Effector CD8-positive, alpha-beta T cell (primary cell): ENCODE results near the gene TTLL8.
"Not testable (repeated sequence)": the region's sequence is repeated elsewhere in the genome, so short reads cannot be mapped to it uniquely, and the experiment has no call there.

Experiments used
- DNase-seq: peaks from one replicate; lab custom pipeline; 2025; lab: John Stamatoyannopoulos, UW
- total RNA-seq, 4 experiments: gene quantifications; one replicate each; lab custom pipeline; 2026; lab: John Stamatoyannopoulos, UW

Gene TTLL8
- 0 to 0.09 (median 0) reads per million in 4 experiments for total RNA-seq

DNA sequence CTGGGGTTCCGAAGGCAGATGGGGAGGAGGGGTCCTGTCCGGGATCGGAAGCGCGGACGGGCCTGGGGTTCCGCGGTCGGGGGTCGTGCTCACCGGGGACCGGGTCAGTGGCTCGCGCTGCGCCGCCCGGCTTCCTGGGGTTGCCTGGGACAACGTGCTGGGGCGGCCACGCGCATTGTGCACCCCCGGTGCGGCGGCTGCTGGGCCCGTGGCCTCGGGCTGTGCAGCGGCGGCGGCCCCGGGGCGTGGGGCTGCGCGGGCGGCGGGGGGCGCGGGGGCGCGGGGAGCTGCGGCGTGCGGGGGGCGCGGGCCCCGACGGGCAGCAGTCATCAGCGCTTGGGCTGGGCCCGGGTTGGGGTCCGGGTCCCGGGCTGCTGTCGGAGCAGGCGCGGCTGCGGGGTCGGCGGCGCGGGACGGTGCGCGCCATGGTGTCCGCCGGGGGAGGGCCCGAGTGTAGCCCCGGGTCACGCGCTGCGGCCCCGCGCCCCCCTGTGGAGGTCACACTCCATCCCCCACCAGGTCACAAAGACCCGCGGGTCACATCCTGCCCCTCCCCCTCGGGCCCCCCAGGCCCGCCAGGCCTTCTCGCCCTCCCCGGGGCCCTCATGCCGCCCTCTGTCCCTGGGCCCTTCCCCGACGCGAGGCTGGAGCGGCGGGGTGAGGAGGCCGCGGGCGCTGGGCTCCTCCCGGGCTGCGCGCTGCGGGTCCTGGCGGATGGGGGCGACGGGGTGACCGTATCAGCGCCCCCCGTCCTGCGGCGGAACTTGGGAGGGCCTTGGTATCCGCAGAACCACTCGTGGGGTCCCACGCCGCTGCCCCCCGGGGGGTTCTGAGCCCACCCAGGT lies at the start of gene TTLL8:
TTLL8 (minus strand) TSS at position 238 of the 845 bp plus-strand sequence.
- no peak for DNase-seq

DNA sequence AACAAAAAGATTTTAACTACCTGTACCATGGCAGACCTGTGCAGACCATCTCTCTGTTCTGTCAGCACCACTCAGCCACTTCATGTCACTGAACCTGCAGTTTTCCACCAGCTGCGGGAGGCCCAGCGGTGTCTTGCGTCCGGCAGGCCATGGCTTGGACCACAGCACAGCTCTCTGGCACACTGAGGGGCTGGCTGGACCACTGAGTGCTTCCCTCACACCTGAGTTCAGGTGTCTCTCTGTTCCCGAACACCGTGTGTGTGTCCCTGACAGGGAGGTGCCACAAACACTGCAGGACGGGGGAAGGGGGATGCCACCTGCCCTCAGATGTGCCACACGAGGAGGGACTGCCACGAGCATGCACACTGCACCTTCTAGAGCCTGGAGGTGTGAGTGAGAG lies 49.4 kb upstream of the TTLL8 start:
- no peak for DNase-seq

DNA sequence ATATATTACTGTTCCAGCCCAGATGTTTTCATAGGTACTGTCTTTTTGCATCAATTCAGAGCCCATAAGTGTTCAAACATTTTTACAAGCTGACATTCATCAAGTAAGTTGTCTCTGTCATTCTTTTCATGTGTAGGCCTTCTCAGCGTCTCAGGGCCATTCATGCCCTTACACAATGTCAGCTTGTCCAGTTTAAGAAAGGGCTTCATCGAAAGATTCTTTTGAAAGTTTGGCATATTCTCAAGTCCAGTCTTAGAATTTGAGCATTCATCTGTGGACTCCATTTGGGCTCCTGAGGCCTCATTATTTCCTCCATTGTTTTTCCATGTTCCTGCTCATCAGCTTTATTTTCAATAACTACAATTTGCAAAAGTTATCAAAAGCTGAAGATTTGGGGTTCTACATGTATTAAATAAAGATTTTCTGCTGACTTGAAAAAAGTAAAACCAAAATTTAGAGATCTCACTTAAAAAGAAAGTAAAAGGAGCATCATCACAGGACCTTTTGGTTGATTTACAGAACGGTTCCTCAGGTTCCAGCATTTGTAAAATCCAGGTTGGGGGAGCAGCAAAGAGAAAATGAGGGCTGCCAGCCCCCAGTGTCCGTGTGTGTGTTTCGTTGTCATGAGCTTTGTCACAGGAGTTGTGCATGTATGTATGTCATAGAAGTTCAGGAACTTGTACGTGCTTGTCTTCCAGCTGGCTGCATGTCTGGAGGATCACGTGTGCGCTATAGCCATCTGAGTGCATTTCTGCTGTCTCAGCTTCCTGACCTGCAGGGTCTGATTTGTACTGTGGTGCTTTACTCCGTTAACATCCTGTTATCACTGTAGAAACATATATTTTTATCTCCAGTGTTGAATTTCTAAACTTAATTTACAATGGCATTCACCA lies 47.4 kb upstream of the TTLL8 start:
- no peak for DNase-seq

DNA sequence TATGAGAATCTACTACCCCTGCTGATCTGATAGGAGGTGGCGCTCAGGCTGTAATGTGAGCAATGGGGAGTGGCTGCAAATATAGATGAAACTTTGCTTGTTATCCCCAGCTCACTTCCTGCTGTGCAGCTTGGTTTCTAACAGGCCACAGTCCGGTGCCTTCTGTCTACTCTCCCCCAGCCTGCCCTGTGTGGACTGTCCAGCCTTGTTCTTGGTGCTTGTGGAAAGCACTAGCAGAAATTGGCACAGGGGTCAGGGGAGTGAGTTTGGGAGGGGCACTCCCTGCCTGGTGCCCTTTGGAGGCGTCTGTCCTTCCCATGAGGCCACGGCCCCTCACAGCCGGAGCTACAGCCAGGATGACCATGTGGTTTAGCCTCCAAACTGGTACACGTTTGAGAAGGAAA lies 46.0 kb upstream of the TTLL8 start:
- no peak for DNase-seq

DNA sequence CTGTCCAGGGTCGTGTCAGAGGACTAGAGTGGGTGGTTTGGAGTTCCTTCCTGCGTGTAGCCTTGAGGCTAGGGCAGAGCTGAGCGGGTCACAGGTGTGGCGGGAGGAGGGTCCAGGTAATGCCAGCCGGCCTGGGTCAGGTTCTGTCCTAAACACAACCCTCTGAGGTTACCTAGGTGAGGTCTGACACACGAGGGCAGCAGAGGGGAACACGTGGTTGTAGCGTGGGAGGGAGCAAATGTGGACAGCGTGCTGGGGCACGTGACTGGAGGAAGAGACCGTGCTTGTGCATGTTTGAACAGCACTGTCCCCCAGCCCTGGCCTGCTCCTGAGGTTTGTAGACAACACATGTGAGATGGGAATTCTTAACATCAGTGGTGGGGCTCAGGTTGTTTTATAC lies 44.8 kb upstream of the TTLL8 start:
- no peak for DNase-seq

DNA sequence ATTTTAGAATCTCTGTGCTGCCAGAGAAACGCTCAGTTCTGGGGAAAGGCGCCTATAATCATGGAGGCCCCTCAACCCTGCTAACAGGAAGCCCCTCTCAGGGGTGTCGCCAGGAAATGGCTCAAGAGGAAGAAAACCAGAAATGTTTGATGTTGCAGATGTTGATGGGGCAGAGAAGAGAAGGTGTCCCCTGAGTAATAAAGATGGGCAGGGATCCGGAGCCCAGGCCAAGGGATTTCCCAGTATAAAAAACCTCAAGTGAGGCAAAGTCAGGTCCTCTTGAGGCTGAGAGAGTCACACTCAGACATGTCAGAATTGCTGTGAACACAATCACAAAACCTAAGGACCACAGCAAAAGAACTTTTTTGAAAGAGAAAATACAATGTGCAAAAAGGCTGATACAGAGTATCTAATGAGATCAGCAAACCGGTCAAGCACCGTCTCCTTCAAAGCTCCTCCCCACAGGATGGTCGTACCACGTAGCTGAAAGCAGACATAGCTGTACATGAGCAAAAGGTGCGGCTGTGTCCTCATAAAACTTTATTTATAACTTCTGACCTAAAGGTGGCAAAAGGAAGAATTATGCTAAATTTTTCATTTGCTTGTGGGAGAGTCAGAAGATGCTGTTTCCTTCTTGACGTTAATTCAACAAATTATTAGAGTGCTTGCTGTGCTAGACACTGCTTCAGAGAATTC lies 43.9 kb upstream of the TTLL8 start:
- DNase-seq: no peak

DNA sequence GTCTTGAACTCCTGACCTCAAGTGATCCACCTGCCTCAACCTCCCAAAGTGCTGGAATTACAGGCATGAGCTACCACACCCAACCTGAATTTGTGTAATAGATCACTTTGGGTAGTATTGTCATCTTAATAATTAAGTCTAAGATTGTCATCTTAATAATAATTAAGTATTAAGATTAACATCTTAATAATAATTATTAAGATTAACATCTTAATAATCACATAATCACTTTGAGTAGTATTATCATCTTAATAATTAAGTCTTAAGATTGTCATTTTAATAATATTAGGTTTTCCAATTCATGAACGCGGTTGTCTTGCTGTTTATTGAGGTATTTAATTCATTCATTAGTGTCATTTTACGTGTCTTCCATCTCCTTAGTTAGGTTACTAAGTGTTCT lies 40.0 kb upstream of the TTLL8 start:
- no peak for DNase-seq

DNA sequence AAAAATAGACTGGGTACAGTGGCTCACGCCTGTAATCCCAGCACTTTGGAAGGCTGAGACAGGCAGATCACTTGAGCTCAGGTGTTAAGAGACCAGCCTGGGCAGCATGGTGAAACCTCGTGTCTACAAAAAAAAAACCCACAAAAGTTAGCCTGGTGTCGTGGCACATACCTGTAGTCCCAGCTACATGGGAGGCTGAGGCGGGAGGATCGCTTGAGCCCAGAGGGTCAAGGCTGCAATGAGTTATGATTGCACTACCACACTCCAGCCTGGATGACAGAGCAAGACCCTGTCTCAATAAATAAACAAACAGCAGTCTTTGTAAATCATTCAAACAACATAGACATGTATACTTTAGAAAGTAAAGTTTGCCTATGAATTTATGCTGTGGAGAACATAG lies 34.2 kb upstream of the TTLL8 start:
- no peak for DNase-seq

DNA sequence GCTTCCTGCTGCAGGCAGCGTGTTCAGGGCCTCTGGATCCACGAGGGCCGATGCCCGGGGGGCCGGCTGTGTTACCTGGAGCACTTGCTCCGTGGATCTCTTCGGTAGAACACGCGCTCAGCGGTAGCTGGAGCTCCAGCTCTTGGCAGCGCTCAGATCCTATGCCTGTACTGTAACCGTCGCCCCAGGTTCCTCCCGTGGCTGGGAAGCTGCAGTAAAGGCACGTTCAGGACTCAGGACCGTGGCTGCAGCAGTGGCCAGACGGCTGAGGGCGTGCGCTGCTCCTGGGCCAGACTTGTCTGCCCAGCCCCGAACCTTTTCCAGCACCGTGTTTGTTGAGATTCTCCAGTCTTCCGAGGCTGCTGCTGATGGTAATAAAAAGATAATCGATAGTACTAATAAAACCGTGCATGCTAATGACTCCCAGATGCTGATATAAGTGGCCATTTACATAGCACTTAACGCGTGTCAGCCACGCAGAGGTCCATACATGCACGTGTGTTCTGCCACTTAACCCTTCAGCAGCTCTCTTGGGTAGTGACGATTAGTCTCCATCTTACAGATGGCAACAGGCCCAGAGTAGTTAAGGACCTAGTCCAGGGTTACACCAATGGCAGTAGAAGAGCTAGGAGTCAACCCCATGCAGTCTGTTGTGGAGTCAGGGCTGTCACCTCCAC lies 33.1 kb upstream of the TTLL8 start:
- no peak for DNase-seq

DNA sequence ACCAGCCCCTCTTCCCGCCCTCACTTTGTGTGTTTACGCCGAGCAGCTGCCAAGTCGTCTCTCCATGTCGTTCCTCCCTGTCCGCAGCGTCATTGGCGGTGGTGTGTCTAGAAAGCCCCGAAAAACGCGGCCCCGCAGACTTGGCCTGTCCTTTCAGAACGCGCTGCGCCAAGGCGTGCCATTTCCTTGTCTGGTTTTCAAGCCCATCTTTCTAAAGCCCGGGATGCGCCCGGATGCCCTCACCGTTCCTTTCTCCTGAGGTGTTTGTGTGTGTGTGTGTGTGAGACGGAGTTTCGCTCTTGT lies 32.3 kb upstream of the TTLL8 start:
- no peak for DNase-seq

DNA sequence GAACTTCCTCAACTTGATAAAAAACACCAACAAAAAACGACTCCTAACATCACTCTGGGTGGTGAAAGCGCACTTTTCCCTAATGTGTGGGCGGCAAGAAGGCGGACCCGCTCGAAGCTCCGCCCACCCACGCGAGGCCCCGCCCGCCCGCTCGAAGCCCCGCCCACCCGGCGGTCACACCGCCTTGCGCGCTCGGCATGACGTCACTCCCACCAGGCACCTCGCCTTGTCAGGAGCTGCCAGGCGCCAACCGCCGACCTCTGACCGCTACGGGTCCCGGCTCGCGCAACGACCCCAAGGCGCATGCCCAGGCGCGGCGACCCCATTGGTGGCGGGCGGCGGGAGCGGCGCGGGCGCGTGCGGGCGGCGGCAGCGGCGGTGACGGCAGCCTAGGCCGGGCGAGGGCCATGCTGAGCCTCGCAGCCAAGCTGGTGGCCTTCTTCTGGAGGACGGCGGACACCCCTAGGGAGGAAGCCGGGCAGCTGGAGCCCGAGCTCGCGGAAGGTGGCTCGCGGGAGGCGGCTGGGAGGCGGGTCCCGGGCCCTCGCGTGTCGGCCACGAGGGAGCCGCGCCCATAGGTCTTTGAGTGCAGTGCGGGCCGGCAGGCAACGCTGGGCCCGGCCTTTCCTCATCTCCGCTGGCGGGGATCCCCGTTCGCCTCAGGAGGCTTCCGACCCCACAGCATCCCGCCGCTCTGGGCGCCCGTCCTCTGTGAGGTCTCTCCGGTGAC lies 31.7 kb upstream of the TTLL8 start, which contains the start of gene MOV10L1:
MOV10L1 (plus strand) TSS at position 325 of the 730 bp plus-strand sequence; CDS start at position 408, 83 bp downstream.
- no peak for DNase-seq

DNA sequence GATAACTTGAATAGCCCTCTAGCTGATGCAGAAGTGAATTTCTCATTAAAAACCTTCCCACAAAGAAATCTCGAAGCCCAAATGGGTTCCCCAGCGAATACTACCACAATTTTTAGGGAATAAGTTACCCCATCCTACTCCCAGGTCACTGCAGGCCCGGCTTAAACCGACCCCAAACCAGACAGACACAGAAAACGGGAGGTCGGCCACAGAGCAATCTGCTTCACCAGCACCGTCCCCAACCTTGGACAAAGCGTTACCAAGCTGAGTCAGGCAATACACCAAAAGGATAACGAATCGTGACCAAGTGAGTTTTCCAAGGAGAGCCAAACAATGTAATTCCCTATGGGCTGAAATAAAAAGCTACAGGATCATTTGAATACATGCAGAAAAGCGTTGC lies 31.1 kb upstream of the TTLL8 start:
- DNase-seq: no peak

DNA sequence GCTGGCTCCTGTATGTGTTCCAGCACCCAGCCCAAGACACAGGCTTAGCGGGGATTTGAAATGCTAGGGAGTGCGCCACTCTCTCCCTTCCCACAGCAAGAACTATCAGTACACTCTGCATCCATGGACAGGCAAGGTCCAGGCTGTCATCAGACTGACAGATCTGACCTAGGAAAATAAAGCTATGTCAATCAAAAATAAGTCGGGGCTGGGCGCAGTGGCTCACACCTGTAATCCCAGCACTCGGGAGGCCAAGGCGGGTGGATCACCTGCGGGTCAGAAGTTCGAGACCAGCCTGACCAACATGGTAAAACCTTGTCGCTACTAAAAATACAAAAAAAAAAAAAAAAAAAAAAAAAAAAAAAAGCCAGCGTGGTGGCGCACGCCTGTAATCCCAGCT lies 30.0 kb upstream of the TTLL8 start:
- DNase-seq: no peak

DNA sequence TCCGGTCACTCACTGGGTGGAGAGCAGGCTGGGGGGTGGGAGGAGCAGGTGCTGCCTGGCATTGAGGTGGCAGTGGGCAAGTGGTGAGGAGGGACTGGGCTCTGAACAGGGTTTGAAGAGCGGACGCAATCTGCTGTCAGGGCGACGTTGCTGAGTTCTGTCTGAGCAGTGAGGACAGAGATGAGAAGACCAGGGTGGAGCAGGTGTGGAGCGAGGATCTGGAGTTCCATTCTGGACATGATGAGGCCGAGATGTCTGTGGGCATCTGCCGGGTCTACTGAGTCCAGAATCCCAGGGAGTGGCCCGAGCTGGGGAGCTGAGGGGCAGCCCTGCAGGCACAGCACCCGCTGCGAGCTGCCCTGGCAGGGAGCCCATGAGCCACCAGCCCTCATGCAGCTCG lies 29.5 kb upstream of the TTLL8 start:
- no peak for DNase-seq

DNA sequence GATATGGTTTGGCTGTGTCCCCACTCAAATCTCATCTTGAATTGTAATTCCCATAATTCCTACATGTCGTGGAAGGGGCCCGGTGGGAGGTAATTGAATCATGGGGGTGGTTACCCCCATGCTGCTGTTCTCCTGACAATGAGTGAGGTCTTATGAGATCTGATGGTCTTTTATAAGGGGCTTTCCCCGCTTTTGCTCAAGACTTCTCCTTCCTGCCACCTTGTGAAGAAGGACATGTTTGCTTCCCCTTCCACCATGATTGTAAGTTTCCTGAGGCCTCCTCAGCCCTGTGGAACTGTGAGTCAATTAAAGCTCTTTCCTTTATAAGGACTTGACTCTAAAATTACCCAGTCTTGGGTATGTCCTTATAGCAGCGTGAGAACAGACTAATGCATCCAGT lies 28.9 kb upstream of the TTLL8 start:
- DNase-seq: not testable (repeated sequence)

DNA sequence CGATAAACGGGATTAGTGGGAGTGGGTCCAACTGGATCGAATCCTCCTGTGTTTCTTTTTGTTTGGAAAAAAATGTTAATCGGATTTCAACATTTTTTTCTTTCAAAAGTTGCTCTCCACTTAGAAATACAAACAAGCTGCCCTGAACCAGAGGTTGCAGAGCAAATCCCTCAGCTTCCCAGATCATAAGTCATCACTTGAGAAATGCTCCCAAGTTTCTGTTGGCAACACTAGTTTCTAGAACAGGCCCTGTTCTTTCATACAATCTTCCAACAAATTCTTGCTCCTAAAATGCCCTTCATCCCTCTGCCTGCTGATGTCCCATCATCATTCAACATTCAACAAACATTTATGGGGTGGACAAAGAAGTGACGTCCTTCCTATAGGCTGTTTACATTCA lies 28.4 kb upstream of the TTLL8 start:
- DNase-seq: no peak

DNA sequence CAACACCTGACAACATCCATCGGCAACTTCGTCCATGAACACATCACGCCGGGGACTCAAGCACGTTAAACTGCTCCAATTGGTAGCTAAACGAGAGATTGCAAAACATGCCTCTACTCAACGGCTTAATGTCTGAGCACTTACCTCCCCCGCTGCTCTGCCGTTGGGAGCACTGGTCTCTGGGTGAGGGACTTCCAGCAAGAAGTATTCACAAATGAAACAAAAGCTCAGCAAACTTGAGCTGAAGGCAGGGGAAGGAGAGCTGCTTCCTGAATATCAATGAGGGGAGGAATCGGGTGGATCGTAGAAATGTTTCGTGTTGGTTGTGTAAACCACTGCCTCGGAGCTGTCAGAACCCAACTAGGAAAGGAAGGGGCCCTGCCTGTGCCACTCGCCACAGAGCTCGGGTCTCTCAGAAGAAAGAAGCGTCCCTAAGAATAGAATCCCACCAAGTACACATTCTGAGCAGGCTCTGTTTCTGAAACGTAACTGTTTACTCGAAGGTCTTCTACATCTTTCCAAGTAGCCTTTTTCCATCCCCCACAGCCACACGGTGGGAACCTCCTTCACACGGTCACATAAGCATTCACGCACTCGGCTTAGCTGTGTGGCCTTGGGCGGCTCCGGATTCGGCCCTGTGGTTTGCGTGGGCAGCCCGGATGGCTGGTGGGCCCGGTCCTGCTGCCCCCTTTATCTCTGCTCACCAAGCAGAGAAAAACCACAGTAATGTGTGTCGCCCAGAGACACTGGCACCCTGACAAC lies 27.3 kb upstream of the TTLL8 start, which contains the start of gene MLC1:
MLC1 (minus strand) TSS at position 216 of the 762 bp plus-strand sequence. CDS start 524 bp downstream, outside the sequence.
- no peak for DNase-seq

DNA sequence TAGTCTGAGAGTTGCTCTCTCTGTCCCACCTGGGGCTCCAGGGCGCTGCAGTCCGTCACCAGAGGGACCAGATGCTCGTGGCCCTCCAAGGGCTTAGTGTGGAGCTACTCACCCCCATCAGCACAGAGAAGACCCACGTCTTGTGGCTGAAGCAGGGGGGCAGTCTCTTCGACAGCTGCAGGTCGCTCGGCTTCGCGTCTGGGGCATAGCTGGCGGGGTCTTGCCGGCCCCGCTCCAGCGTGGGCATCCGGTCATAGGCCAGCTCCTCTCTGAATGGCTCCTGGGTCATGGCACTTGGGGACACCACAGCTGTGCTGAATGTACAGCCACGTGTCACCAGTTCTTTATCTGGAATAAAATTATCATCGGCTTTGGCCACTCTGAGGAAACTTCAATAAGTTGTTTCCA lies 26.5 kb upstream of the TTLL8 start:
- DNase-seq: no peak

DNA sequence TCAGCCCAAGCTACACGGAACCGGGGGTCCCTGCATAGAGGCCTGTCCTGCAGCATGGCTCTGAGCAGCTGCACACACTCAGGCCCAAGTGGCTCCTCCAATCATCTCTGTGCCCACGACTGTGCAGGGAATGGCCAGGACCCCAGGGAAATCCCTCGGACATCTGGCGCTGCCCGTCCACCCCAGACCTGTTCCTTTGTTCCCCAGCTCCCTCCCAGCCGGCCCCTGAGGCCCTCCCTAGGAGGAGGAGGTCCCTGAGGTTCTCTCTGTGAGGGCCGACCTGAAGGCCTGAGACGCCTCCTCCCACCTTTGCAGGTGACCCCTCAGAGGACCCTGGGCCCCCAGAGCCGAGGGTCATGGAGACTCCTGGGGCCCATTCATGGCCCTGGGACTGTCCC lies 26.0 kb upstream of the TTLL8 start:
- no peak for DNase-seq

DNA sequence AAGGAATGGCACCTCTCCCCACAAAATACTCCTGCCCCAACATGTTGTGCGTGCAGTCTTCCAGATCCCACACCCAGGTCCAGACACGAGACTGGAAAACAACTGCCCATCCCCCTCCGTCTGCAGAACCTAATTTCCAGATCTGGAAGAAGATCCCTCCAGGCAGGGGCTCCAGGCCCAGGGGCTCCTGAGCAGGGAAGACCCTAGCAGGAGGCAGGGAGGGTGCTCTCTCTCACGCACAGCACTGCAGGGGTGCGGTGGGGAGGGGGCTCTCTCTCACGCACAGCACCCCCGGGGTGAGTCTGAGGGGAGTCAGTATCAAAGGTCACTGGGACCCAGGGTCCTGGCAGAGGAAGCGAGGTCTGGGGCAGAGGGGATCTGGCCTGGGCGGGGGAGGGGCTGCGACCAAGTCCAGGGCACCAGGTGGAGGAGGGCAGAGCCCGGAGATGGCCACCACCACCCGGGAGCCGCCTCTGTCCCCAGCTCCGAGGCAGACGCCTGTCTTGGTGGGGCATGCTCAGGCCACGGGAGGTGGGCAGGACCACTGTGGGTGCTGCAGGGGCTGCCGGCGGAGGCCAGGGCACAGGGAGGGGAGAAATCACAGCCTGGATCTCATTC lies 25.5 kb upstream of the TTLL8 start:
- DNase-seq: no peak
